GM12801 (cell line): Measurements from ENCODE around the gene DPP9.

Experiments used
- TF ChIP-seq, protein P1 (sequence below): IDR thresholded peaks from one replicate; pipeline ENCODE4 v1.5.1; 2011; ENCODE audit warnings: control low read depth; ENCODE audit not compliant: insufficient read length; ENCODE audit errors: extremely low read depth

The DPP9 gene

GRCh38 chr19:4694211-4694987 is 29.2 kb downstream of the DPP9 start:
- TF ChIP-seq, protein P1, sequence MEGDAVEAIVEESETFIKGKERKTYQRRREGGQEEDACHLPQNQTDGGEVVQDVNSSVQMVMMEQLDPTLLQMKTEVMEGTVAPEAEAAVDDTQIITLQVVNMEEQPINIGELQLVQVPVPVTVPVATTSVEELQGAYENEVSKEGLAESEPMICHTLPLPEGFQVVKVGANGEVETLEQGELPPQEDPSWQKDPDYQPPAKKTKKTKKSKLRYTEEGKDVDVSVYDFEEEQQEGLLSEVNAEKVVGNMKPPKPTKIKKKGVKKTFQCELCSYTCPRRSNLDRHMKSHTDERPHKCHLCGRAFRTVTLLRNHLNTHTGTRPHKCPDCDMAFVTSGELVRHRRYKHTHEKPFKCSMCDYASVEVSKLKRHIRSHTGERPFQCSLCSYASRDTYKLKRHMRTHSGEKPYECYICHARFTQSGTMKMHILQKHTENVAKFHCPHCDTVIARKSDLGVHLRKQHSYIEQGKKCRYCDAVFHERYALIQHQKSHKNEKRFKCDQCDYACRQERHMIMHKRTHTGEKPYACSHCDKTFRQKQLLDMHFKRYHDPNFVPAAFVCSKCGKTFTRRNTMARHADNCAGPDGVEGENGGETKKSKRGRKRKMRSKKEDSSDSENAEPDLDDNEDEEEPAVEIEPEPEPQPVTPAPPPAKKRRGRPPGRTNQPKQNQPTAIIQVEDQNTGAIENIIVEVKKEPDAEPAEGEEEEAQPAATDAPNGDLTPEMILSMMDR: no peak

DNA sequence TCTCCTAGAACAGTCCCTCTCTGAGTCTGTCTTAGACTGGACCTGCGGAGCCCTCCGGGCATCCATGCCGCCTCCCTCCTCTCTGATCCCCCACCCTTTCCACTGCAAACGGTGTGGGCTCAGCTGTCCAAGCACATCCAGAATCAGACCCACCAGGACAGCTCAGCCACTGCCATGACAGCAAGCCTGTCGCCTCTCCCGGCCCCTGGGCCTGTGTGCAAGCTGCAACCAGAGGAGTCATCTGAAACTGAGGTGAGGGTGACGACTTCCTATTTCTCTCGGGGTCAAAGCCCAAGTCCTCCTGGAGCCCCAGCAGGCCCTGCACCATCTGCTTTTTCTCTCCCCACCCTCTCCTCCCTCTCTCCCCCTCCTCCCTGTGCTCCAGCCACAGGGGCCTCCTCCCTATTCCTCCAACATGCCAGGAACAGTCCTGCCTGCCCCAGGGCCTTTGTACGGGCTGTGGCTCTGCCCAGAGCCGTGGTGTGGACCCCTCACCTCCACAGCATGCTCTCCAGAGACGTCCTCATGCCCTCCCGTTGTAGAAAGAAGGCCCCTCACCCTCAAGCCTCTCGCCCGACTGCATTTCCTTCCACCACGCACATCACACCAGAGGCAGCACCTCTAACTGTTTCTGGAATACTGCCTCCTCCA is 30.0 kb downstream of the DPP9 start:
- TF ChIP-seq, protein P1: no peak

DNA sequence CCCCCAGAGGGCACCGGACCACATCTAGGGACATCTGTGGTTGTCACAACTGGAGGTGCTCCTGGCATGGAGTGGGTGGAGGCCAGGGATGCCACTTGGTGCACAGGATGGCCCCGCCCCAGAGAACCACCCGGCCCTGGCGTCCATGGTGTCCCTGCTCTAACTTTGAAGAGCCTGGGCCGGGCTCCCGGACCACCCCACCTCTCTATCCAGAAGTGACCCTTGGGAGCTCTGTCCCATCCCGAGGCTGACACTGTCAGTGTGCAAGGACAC is 30.6 kb downstream of the DPP9 start:
- TF ChIP-seq, protein P1: no peak

- TF ChIP-seq, protein P1: no peak
Measured at GRCh38 chr19:4692251-4693077, 31.2 kb downstream of the DPP9 start.

DNA sequence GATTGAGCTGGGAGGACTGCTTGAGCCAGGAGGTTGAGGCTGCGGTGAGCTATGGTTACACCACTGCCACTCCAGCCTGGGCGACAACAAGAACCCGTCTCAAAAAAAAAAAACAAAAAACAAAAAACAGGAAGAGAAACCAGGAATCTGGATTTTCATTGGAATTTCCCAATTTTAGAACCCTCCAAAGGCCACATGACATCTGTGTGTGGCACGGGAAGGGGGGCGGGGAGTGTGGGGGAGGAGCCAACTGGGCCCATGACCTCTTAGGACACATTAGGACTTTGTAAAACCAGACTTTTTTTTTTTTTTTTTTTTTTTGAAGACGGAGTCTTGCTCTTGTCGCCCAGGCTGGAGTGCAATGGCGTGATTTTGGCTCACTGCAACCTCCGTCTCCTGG is 32.3 kb downstream of the DPP9 start:
- TF ChIP-seq, protein P1: no peak

DNA sequence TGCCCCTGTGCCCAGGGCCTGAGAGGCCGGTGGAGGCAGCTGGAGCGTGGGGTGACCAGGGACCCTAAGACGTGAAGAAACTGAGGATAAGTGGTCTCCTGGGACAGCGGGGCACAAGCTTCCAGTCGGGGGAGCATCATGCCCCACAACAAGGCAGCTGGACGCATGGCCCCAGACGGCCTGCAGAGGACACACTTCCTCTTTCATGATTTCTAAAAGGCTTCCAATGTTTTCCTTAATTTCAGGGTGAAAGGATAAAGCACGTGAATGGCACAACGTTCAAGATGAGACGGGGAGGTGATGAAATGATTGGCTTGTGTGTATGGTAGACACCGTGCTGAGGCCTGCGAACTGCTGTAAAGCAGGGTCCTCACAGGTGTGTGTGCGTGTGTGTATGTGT is 33.3 kb downstream of the DPP9 start:
- TF ChIP-seq, protein P1: no peak

- TF ChIP-seq, protein P1: no peak
Measured at GRCh38 chr19:4689403-4689802, 34.2 kb downstream of the DPP9 start.
